Dedifferentiated amniotic fluid mesenchymal stem cell (primary cell): ENCODE measurements around the gene NSUN6.

Experiments
- DNase-seq: peaks from one replicate; pipeline ENCODE4 v3.0.0-alpha.2; 2016; ENCODE audit errors: extremely low spot score

The NSUN6 gene

DNA sequence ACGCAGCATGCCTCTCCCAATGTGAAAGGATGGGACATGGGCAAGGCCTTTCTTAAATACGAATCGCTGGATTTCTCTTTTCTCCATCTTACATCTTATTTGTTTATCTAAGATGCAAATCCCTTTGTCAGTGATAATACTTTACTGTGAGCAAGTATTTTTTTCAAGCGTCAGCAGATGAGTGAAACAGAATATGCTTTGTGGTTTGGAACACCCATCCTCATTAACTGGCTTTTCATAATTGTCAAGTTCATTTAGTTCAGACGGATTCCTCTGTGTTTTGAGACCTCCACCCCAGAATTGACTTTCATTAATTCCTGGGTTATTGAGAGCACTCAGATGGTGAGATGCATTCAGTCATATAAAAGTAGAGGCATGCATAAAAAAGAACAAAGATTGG lies 149.8 kb downstream of the NSUN6 start:
- no peak for DNase-seq

DNA sequence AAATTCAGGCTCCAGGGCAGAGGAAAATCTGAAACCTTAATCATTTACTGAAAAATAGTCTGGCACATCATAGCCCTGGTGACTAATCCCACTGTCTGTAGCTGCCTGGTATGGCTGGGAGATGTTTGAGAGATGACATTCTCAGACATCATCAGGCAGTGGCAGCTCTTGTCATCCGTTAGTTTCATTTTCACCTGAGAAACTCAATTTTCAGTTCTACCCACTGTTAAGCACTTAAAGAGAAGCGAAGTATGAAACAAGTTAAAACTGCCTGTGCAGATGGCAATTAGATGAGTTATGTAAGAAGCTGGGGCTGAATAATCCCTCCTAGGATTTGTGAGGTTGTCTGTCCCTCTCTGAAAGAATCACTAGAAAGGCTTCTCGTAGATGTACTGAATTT lies 150.2 kb downstream of the NSUN6 start:
- DNase-seq: no peak

DNA sequence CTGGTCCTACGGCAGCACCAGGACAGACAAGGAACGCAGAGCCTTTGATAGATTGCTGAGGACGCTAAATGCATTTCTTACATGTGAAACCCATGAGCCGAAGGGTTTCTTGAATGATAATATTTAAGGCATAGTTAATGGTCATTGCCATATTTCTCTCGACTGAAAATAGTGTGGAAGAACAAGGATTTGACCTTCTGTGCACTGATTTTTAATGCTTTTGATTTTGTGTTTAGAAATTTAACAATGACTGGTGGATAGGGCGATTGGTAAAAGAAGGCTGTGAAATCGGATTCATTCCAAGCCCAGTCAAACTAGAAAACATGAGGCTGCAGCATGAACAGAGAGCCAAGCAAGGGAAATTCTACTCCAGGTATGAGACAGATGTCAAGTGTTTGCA lies 150.8 kb downstream of the NSUN6 start:
- DNase-seq: no peak

DNA sequence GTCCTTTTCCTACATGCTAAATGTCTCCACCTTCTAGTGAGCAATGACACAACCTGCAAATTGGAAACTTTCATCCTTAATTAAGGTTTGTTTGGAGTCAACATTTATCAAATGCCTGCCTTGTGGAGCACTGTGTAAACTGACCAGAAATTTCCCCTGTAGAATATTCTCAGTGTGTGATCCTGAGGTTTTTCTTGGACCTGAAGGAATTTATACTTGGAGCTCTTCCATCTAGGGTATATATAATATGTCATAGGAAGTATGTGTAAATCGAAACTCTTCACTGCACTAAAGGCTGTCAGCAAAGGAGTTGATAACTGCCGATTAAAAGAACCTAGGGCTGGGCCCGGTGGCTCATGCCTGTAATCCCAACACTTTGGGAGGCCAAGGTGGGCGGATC lies 152.4 kb downstream of the NSUN6 start:
- DNase-seq: no peak

DNA sequence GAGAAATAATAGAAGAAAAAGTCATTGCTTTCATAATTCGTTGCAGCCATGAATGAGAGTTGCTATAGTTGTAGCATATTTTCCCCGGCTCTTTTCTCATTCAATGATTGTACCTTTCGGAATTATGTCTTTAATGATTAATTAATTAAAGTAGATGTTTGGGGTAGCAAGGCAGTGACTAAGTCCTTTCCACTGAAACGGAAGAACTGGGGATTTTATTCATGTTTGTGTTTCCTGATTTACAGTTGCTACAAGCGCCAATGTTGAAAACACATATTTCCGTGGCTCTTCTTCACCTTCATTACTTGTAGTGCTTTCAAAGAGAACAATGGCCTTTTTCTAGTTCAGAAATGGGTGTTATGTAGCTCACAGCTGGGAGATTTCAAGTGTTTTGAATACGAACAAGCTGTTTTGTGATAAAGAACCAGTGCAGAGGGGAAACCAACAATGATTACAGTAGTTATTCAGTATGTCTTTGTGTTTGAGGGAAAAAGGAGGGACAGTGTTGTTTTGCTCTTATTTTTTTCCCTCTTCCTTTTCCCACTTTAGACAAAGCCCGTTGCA lies 153.5 kb downstream of the NSUN6 start:
- no peak for DNase-seq
